SK-N-MC (cell line): ENCODE data around the gene SLC44A1.

Experiments used
- EZH2 ChIP-seq: fragments of 200-600 bp; sonication (generic); IDR thresholded peaks from one replicate; pipeline ENCODE4 v1.6.1; 2017; ENCODE audit warnings: antibody characterized with exemption
- POLR2AphosphoS5 ChIP-seq: IDR thresholded peaks from 2 replicates; pipeline ENCODE4 v1.6.1; 2012; ENCODE audit warnings: mild to moderate bottlenecking, low read depth, low read length, borderline replicate concordance

DNA sequence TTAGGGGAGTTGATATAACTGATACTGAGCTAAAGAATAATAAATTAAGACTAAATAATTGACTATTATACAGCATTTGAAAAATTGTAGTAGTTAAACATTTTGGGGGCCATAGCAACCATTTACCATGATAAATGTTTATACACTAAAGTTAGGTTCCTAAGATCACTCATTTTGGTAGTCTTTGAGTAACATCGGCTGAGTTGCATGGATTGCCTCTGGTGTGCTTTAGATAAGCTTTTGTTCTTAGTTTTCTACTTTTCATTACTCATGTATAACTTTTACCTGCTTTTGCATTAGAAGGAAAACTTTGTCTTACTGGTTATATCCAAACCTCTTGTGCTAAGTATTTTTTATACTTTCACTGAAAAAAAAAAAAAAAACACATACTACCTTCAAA is 101.2 kb downstream of the SLC44A1 start:
- no peak for TF ChIP-seq POLR2AphosphoS5
- no peak for TF ChIP-seq EZH2
